Activated T-cell treated with anti-CD3 and anti-CD28 coated beads for 4 hours (primary cell): ENCODE results near the gene LSM7.
"Not testable (repeated sequence)": the region's sequence is repeated elsewhere in the genome, so short reads cannot be mapped to it uniquely, and the experiment has no call there.

Source experiments
- DNase-seq: peaks from one replicate; pipeline ENCODE4 v3.0.0-alpha.2; 2020

LSM7 gene

DNA sequence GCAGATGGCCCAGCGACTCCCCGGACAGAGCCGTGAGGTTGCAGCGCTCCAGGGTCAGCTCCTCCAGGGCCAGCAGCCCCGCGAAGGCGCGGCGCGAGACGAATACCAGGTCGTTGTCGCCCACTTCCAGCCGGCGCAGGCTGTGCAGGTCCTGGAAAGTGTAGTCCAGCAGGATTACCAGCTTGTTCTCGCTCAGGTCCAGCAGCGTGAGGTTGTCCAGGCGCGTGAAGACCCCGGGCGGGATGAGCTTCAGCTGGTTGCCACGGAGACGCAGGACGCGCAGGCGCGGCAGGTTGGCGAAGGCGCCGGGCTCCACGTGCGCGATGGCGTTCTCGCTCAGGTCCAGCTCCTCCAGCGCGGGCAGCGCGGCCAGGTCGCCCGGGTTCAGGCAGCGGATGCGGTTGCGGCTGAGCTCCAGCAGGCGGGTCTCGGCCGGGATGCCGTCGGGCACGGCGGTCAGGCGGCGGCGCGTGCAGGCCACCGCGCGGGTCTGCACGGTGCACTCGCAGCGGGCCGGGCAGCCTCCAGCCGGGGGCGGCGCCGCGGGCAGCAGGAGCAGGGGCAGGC is 37.1 kb downstream of the LSM7 start:
- no peak for DNase-seq

DNA sequence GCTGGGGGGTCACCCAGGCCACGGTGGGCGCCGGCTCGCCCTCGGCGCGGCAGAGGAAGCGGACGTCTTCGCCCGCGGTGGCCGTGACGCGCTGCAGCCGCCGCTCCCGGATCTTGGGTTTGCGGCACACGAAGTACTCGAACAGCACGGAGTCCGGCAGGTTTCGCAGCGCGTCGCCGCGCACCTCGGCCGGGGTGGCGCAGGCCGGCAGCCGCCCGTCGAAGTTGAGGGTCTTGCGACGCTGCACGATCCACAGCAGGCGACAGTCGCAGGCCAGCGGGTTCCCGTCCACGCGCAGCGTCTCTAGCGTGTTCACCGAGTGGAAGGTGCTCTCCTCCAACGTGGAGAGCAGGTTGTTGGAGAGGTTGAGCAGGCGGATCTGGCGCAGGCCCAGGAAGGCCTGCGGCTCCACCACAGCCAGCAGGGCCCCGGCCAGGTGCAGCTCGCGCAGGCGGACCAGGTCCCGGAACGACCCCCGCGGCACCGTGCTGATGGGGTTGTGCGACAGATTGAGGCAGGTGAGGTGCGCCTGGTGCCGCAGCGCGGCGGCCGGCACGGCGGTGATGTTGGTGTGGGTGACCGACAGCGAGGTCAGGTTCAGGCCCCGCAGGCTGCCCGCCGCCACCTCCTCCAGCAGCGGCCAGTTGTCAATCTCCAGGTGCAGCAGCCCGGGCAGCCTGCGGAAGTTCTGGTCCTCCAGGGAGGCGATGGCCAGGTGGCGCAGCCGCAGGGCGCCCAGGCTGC is 37.8 kb downstream of the LSM7 start:
- DNase-seq: no peak

DNA sequence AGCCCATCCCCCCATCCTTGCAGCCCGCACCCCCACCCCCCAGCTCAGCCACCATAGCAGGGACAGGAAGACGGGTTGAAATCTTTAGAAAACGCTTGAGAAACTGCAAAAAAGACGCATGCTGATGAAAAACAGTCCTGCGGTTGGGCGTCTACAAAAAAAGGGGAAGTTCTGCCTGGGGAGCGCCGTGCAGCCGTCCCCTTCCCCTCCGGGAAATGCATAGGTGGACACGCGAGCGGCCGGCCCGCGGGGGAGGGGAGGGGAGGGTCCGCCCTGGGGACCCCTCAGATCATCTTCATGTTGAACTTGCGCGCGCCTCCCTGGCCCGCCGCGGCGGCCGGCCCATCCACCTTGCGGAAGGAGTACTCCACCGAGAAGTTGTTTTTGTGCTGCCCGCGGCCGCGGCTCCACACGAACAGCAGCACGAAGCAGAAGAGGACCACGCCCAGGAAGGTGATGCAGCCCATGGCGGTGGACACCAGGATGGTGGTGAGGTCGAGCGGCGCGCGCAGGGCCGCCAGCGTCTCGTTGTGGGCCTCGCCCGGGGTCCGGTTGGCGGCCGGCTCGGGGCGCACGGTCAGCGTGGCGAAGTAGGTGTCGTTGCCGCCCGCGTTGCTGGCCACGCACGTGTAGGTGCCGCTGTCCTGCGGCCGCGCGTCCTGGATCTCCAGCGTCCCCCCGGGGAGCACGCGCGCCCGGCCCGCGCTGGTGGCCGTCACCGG is 38.5 kb downstream of the LSM7 start:
- no peak for DNase-seq

DNA sequence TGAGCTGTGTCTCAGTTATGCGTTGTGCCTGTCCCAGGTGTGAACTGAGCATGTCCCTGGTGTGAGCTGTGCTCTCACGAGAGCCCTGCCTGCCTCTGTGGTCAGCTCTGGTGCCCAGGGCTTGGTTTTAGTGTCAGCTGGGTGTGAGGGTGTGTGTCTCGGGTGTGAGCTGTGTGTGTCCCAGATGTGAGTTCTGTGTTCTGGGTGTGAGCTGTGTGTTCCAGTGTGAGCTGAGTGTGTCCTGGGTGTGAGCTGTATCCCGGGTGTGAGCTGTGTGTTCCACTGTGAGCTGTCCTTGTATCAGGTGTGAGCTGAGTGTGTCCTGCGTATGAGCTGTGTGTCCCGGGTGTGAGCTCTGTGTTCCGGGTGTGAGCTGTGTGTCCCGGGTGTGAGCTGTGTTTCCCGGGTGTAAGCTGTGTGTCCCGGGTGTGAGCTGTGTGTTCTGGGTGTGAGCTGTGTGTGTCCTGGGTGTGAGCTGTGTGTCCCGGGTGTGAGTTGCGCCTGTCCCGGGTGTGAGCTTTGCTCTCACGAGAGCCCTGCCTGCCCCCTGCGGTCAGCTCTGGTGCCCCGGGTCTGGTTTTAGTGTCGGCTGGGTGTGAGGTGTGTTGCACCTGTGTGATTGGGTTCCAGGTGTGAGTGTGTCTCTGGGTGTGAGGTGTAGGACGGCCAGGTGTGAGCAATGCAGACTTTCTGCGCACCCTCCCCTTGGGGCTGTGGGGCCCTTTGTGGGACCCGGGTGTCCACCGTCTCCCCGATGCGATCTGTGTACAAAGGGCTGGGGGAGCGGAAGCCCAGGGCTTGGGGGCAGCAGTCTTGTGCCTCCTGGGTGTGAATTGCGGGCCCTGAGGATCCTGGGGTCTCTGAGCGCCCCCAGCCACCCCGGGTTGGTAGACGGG is 39.3 kb downstream of the LSM7 start:
- no peak for DNase-seq

DNA sequence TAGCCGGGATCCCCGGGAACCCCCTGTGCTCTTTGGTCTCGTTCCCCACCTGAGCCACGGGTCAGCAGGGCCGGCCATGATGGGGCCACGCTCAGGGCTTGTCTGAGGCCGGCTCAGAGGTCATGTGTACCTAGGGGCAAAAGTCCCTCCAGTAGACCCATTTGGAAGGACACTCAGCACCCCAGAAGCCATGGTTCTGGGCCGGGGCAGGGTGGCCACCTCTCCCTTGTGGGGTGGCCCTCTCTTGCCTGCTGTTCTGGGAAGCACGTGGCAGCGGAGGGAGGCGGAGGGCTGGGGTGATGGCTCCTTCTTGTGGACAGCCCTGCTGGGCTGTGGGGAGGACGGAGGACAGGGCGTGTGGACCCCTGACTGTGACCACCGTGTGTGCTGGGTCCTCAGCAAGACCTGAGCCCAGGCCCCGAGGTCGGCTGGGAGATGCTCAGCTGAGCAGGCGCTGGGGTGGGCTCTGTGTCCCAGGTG is 40.0 kb downstream of the LSM7 start:
- no peak for DNase-seq

DNA sequence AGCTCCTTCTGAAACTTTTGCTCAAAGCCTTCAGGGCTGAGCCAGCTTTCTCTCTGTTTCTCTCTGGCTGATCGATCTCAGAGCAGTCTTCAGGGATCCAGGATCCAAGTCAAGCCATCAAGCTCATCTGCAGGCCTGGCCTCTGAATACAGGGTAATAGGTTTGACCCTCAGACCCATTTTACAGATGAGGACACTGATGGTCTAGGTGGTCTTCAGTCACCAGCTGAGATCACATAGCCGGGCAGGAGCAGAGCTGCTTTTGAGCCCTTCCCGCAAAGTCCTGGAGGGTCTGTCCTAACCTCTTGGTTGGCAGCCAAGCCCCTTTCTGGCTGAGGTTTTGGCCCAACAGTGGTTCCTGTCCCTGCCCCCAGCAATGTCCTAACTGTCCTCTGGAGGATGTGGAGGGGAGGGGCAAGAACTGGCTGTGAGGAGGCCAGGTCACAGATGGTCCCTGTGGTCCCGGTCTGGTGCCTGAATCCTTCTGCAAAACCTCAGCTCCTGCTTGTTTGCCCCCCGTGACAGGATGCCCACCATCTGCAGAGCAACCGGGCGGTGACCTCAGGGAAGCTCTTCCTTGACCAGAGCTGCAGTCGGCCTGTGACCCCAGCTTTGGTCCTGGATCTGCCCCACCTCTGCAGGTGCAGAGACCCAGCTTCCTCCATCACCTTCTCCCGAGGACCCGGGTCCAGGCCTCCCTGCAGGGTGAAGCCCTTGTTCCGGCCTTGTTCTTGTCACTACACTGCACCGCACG is 40.6 kb downstream of the LSM7 start:
- no peak for DNase-seq

DNA sequence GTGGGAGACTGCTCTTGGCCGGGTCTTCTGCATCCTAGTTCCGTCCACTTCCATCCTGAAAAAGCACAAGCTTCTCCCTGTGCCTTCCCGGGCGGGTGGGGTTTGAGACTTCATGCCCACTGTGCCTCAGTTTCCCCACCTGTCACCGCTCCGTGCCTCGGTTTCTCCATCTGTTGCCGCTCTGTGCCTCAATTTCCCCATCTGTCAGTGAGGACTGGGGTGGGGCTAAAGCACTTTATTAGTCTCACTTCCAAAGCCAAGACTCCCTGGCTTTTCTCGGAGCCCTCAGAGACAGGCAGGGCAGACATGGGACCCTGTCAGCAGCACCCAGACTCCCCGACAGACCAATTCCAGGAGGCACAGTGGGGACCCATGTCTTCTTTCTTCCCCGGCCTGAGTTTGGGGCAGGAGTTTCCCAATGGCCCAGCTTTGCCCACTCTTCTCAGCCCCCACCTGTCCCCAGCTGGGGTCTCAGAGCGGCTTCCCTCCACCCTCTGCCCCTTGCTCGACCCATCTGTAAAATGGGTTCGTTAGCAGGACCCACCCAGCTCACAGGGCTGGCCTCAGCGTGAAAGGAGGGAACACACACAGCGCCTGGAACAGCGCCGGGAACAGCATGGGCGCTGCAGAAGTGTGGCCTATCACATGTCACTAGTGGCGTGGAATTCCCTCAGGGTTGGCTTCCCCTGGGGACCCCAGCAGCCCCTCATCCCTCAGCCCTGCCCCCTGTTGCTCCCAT is 41.8 kb downstream of the LSM7 start:
- DNase-seq: no peak

DNA sequence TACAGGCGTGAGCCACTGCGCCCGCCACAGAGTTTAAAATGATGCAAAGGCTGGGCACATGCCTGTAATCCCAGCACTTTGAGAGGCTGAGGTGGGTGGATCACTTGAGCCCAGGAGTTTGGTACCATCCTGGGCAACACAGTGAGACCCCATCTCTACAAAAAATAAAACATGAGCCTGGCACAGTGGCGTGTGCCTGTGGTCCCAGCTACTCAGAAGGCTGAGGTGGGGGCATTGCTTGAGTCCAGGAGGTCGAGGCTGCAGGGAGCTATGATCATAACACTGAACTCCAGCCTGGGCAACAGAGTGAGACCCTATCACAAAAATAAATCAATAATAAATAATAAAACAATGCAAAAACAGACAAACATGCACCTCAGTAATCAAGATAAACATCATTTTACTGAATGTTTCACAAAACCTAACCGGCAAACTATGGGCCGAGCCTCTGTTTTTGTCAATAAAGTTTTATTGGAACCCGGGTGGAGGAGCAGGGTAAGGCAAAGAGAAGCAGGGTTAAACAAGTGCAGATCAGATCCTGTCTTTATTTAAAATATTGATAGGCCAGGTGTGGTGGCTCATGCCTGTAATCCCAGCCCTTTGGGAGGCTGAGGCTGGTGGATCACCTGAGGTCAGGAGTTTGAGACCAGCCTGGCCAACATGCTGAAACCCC is 44.4 kb downstream of the LSM7 start:
- no peak for DNase-seq

DNA sequence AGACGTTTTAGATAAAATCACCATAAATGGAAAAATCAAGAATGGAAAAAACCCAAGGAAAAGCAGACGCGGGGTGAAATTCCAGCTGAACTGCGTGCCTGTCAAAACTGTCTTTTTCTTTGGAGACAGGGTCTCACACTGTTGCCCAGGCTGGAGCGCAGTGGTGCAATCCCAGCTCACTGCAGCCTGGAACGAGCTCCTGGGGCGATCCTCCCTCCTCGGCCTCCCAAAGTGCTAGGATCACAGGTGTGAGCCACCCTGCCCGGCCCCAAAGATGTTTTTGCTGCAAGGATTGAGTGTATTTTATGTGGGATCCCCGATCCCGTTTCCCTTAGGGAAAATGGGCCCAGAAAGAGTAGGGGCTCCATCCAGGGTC is 45.5 kb downstream of the LSM7 start:
- DNase-seq: no peak

DNA sequence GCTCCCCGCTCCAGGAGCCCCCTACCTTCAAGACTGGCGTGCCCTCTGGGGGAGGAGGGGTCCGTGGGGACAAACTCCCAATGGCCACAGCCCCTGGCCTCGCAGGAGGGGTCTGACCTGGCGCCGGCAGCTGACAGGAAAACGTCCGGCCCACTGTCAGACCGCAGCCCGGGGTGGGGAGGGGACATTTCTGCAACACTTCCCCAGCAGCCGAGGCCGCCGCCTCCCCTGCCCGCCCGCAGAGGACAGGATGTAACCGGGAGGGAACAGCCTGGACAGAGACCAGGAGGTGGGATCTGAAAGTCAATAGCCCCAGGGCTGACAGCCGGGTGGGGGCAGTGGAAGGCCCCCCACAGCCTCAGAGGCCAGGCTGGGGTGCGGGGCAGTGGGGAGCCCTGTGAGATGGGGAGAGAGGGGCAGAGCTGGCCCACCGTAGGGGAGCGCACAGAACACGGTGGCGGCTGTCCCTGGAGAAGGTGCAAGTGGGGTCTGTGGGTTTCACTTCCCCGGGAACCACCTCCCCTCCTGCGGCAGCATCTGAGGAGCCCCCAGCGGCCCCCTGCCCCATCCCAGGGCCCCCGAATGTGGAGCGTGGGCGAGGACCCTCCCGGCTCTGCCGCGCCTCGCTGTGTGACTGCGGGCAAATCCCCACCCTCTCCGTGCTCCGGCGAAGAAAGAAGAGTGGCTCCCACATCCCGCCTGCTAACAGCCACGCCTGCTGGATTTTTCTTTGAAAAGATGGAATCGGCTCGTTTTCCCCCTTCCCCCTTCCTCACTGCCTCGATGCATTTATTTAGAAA is 46.1 kb downstream of the LSM7 start, which contains the start of gene PEAK3:
PEAK3 (minus strand) TSS at position 114 of the 800 bp plus-strand sequence. CDS start 1,244 bp downstream, outside the sequence.
- DNase-seq: no peak

DNA sequence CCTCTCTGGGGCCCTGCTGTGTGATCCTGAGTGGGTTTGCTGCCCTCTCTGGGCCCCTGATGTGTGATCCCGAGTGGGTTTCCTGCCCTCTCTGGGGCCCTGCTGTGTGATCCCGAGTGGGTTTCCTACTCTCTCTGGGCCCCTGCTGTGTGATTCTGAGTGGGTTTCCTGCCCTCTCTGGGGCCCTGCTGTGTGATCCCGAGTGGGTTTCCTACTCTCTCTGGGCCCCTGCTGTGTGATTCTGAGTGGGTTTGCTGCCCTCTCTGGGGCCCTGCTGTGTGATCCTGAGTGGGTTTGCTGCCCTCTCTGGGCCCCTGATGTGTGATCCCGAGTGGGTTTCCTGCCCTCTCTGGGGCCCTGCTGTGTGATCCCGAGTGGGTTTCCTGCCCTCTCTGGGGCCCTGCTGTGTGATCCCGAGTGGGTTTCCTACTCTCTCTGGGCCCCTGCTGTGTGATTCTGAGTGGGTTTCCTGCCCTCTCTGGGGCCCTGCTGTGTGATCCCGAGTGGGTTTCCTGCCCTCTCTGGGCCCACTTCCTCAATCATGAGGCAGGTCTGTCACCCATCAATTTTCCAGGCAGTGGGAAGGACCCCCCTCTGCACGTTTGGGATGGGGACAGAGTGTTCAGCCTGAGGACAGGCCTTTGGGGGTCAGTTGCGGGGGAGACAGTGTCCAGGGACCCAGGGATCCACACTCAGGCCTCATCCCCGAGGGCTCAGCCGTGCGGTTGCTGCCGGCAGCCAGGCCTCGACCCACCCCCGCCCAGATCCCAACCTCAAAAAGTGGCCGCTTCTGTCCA is 46.9 kb downstream of the LSM7 start:
- not testable (repeated sequence) for DNase-seq

DNA sequence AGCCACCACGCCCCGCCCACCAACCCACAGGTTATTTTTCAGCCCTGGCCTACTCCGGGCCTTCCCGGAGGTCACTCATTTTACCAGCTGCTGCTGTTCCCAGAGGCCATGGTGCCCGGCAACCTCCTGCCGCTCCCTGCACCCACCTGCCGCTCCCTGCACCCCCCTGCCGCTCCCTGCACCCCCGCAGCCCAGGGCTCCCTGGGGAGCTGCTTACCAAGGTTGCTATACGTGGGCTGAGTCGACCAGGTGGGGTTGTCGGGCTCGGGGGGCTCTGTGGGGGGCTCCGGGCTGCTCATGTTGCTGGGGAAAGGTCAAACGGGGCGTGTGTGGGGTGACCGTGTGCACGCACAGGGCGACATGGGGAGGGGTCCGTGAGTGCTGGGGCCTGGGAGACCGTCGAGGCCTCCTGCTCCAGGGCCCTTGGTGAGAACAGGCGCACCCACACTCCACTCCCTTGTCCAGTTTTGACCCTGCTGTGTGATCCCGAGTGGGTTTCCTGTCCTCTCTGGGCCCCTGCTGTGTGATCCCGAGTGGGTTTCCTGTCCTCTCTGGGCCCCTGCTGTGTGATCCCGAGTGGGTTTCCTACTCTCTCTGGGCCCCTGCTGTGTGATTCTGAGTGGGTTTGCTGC is 47.6 kb downstream of the LSM7 start:
- no peak for DNase-seq

DNA sequence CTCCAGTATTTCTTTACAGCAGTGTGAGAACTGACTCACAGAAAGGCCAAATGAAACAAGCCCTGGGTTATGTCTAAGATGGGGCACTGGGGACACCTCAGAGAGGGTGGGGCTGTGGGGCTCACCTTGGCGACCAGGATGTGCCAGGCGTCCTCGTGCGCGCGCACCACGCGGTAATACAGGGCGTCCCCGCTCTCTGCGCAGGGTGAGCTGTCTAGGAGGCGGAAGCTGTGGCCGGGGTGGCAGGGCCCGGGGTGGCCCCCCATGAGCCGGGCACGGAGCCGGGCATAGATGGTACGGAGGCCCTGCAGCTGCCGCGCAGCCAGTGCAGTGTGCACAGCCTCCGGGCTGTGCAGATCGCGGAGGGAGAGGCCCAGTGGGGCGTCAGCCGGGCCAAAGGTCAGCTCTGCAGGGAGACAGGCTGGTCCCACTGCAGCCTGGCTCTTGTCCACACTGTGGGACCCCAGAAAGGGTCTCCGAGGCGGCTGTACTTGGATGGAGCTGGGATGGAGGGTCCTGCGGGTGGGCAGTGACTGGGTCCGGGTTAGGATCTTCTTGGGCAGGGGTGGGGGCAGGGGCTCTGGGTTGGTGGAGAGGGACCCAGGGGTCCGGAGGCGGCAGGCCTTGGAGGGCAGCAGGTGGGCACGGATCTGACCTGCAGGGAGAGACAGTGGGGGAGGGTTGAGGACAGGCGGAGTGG is 49.8 kb downstream of the LSM7 start:
- no peak for DNase-seq

DNA sequence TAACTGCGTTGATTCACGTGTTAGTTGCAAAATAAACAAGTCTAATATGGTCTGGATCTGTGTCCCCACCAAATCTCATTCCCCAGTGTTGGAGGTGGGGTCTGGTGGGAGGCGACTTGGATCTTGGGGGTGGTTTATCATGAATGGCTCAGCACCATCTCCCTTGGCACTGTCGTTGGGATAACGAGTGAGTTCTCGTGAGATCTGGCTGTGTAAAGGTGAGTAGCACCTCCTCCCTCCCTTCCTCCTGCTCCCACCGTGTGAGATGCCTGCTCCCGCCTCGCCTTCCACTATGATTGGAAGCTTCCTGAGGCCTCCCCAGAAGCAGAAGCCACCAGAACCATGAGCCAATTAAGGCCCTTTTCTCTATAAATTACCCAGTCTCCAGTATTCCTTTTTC is 51.2 kb downstream of the LSM7 start:
- DNase-seq: no peak

DNA sequence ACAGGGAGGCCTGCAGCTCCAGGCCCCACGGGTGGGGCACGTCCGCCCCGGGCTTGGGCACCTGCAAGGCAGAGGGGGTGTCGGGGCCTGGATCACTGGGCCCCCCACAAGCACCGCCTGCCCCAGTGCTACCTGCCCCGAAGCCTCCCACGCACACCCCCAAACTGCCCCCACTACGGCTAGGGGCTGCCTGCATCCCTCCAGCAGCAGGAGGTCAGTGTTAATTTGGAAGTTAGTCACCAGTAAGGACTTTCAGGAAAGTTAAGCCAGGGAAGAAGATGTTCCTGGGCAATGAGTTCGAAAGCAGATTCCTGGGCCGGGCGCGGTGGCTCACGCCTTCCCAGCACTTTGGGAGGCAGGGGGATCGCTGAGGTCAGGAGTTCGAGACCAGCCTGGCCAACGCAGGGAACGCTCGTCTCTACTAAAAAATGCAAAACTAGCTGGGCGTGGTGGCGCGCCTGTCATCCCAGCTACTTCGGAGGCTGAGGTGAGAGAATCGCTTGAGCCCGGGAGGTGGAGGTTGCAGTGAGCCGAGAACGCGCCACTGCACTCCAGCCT is 51.9 kb downstream of the LSM7 start:
- no peak for DNase-seq

DNA sequence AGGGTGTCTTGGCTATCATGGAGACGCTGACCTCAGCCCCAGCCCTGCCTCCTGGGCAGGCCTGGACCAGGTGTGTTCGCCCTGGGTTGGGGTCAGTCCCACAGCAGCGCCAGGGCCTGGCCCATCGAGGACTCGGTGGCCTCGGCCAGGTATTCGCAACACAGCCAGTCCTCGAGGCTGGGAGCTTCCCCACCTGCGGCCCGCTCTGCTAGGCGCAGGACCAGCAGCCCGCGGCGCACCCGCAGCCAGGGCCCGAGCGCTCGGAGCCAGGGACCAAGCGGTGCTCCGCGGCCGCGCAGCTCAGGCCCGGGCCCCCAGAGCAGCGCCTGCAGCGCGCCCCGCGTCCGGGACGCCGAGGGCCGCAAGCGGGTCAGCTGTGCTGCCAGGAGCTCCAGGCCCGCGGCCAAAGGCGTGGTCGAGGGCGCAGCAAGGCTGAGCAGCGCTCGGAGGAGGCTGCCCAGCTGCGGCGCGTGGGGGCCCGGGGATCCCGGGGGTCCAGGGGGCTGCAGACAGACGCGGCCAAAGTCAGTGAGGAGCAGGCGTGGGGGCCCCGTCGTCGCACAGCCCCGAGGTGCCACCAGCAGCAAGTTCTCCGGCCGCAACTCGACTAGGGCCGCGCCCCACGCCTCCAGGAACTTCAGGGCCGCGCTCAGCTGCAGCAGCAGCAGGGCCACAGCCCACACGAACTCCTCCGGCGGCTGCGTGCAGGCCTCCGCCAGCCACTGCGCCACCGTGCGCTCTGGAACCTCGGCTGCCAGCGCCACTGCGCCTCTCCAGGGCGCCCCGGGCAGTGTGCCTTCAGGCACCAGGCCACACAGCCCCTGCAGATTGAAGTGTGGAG is 52.6 kb downstream of the LSM7 start:
- DNase-seq: no peak
